H1 (cell line): ENCODE data around the gene HOXB4. TPM values are rescaled to one million over a fixed set of nuclear protein-coding genes. Genes with fewer than 3 reads are reported as not detected.

Experiments
- BCL11A ChIP-seq, 2 experiments: IDR thresholded peaks; one replicate each; pipeline ENCODE4 v1.6.1; 2011; ENCODE audit warnings: low read depth in 2 of 2, low read length in 2 of 2, mild to moderate bottlenecking in 2 of 2
- CHD7 ChIP-seq: fragments of 300-600 bp; sonication (generic); IDR thresholded peaks from 2 replicates; pipeline ENCODE4 v1.7.1; 2012; ENCODE audit warnings: low read length, moderate library complexity, mild to moderate bottlenecking, inconsistent platforms; ENCODE audit not compliant: insufficient replicate concordance
- CTCF ChIP-seq, 3 experiments: IDR thresholded peaks; 1 replicate in 2 of 3; 2 replicates in 1 of 3; pipeline versions ENCODE4 v1.5.1 to v1.6.1; 2011; ENCODE audit warnings: low read length in 3 of 3, mild to moderate bottlenecking in 3 of 3, inconsistent platforms in 2 of 3, low read depth in 1 of 3, moderate library complexity in 1 of 3; ENCODE audit not compliant: insufficient read depth in 1 of 3; ENCODE audit errors: control extremely low read depth in 1 of 3
- RXRA ChIP-seq: IDR thresholded peaks from 2 replicates; pipeline ENCODE4 v1.6.1; 2011; ENCODE audit warnings: low read depth, mild to moderate bottlenecking, low read length, moderate library complexity; ENCODE audit not compliant: insufficient read depth
- SP4 ChIP-seq: IDR thresholded peaks from 2 replicates; pipeline ENCODE4 v1.6.1; 2012; ENCODE audit warnings: low read length, inconsistent platforms
- TEAD4 ChIP-seq: IDR thresholded peaks from 2 replicates; pipeline ENCODE4 v1.6.1; 2012; ENCODE audit warnings: low read depth, low read length, inconsistent platforms, mixed read lengths
- polyA plus RNA-seq, 7 experiments: library from polyadenylated mRNA; depleted of rRNA in 3 of 7; stranded (reverse) in 5 of 7; unstranded in 2 of 7; fragments of >200 nt in 5 of 7; fragments of 200-250 nt in 2 of 7; gene quantifications; 1 replicate in 5 of 7; 2 replicates in 1 of 7; 4 replicates in 1 of 7; pipeline versions ENCODE4 v1.2.1 to v1.2.3, GENCODE V29; 2011 to 2013; ENCODE audit warnings: missing spikeins in 2 of 7, mixed read lengths in 2 of 7
- total RNA-seq: library from RNA; stranded (reverse); fragmentation: NEBNext Ultra II Directional; extraction: Animal tissue kit (Norgen Biotek cat#: 25700); gene quantifications from 2 replicates; pipeline ENCODE4 v1.2.1, GENCODE V29; 2021

HOXB4 gene
- total and polyA plus RNA-seq, 2 of the 8 experiments (the other 6 are each of a cell fraction or from before 2014, with no cell fraction given) = not detected

DNA sequence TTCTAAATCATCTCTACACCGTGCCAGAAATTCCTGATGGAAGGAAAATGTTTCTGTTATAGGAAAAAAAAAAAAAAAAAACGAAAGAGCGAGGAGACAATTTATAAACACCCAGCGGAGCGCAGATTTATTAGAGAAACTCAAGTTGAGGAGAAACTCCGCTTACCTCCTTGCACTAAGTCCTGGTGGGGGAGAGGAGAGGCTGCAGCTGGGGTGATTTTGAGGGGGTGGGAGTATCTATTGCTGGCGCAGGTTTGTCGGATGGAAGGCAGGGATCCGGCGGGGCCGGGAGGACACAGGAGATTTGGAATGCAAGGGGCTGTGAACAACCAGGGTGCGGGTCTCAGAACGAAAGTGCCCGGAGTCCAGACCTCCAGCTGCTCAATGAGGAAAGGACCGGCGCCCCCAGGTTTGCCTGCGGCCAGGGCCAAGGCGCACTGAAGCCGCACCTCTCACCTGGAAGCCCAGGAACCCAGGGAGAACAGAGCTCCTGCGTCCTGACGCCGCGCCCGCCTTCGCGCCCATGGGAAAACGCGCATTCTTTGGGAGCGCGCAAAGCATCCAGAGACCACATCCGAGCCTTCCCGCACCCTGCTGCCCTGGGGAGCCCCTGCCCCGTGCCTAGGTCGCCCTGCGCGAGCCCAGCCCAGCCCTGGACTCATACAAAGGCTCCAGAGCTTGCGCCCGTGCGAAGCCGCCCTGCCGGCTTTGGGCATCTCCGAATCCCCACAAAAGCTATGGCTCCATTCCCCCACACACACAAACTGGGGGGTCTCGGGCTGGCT is 39.5 kb upstream of the HOXB4 start (continued):
- no peak for TF ChIP-seq CTCF (IDR thresholded peaks at IDR 0.05; ENCODE audit: control extremely low read depth in 1 of 3, insufficient read depth in 1 of 3, low read depth in 1 of 3, low read length in 3 of 3)
- TF ChIP-seq SP4 = no peak
- TF ChIP-seq CHD7 = no peak
- no peak for TF ChIP-seq RXRA
- TF ChIP-seq TEAD4 = no peak
- no peak for TF ChIP-seq BCL11A (IDR thresholded peaks at IDR 0.05; ENCODE audit: low read depth in 2 of 2, low read length in 2 of 2)
